Motor neuron (in vitro differentiated cells): ENCODE data around the gene ARHGEF37. TPM values are rescaled to one million over a fixed set of nuclear protein-coding genes. Genes with fewer than 3 reads are reported as not detected.
A peak's percentile ranks its signal among the peaks of the same experiment; 100 is the strongest.
"Not testable (repeated sequence)": the region's sequence is repeated elsewhere in the genome, so short reads cannot be mapped to it uniquely, and the experiment has no call there.

Source experiments
- ATAC-seq, 8 experiments: fragments of 200-7000 bp; cut with Tn5 transposase; replicated peaks in 6 of 8; 2 replicates each; pipeline ENCODE4 v1.8.0; 2021; ENCODE audit warnings: mild to moderate bottlenecking in 8 of 8, moderate library complexity in 8 of 8
- H3K27ac ChIP-seq, 2 donors: fragments of 250-450 bp; sonication (Bioruptor Pico); 2 replicates each; pipeline ENCODE4 v1.9.0; 2021; ENCODE audit warnings: antibody characterized with exemption in 2 of 2, mild to moderate bottlenecking in 2 of 2, moderate library complexity in 1 of 2
- H3K4me1 ChIP-seq, 2 donors: fragments of 250-450 bp; sonication (Bioruptor Pico); replicated peaks in 1 of 2; 2 replicates each; pipeline ENCODE4 v1.6.1; 2021; ENCODE audit warnings: antibody characterized with exemption in 2 of 2, mild to moderate bottlenecking in 2 of 2, moderate library complexity in 1 of 2
- H3K4me3 ChIP-seq, 5 donors: fragments of 250-450 bp; sonication (Bioruptor Pico); 2 replicates each; pipeline ENCODE4 v1.9.0; 2021; ENCODE audit warnings: antibody characterized with exemption in 5 of 5, mild to moderate bottlenecking in 5 of 5, moderate library complexity in 4 of 5
- WGBS, 10 experiments: fragments of 450-650 bp; shearing (Covaris generic); methylation state at CpG; one replicate each; pipeline ENCODE4 v1.0.0; 2022; 5-methylcytosine and 5-hydroxymethylcytosine counted together
- in situ Hi-C, 9 experiments: fragments of 400-800 bp; cut with MboI; loops; one replicate each; pipeline ENCODE4 v1.15.0; 2021; ENCODE audit warnings: low sequenced_read_pairs in 9 of 9, low pct_unique_long_range_greater_than_20kb in 2 of 9; ENCODE audit not compliant: unreplicated experiment in 9 of 9
- total RNA-seq, 8 experiments: library from RNA; unstranded; fragments of 300-600 nt; gene quantifications; 2 replicates each; pipeline versions ENCODE4 v1.2.3 to v1.2.4, GENCODE V29; 2022

Gene ARHGEF37
- total RNA-seq, 8 experiments from 2014 or later: 0.42 to 11.5 (median 1.4) TPM

DNA sequence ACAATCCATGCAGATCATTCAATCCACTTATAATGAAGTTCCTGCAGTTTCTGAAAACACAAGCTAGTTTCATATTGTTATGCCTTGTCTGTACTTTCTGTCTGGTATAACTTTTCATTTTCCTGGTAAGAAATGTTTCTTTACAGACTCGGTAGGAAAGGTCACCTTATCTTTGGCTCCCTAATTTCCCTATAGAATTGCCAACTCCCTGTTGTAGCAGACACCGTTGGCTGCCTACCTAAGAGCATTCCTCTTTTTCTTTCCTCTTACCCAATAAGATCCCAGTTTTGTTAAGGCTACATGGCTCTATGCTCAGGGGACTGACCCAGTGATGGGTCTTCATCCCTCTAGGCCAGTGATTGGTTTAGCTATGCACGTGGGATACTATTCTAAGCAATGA lies 6.2 kb upstream of the ARHGEF37 start:
- in situ Hi-C loops: no loop called here

DNA sequence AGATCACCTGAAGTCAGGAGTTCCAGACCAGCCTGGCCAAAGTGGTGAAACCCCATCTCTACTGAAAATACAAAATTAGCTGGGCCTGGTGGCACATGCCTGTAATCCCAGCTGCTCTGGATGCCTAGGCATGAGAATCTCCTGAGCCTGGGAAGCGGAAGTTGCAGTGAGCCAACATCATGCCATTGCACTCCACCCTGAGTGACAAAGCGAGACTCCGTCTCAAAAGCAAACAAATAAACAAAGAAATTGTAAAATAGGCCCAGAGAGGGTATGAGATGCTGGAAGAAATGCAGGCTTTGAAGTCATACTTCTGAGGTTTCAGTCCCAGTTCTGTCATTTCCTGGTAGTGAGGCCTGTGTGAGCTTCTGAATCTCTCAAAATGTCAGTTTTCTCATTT lies 5.3 kb upstream of the ARHGEF37 start:
- WGBS, 10 experiments: 85 to 96% (median 89%) methylated on average over 3 of the region's 3 CpGs; no CpG with 5 or more reads in 7 of the 10 experiments
- ATAC-seq: no peak
- in situ Hi-C loops: no loop called here
- no peak overlapping the region for H3K27ac ChIP-seq
- H3K4me3 ChIP-seq: no peak overlapping the region
- no peaks in the 10 kb centered on the region for H3K4me1 ChIP-seq

More for the DNA sequence above, 6.2 kb upstream of the ARHGEF37 start:
- no peak for ATAC-seq
- no peaks in the 10 kb centered on the region for H3K4me1 ChIP-seq
- no peak overlapping the region for H3K27ac ChIP-seq
- 30 to 93% (median 67%) methylated on average over 1 to 3 of the region's 3 CpGs; no CpG with 5 or more reads in 1 of the 10 experiments for WGBS, 10 experiments
- no peak overlapping the region for H3K4me3 ChIP-seq

DNA sequence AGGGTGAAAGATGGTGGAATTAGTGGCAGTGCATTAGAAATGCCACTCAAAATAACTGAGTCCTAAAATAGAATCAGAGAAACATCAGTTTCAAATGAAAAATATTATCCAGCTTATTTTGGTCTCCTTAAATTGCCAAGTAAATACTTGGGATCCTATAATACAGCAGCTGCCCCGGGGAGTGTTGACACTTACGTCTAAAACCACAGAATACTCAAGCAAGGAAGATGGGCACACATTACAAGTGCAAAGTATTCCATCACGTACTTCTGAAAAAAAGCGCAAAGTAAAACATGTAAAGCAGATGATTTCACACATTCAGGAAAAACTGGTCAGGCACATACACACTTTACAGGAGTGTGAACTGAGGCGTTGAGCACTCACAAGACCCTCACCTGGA lies 2.4 kb upstream of the ARHGEF37 start:
- H3K4me1 ChIP-seq: no peaks in the 10 kb centered on the region
- no peak overlapping the region for H3K4me3 ChIP-seq
- no peak overlapping the region for H3K27ac ChIP-seq
- in situ Hi-C loops: no loop called here
- no peak for ATAC-seq
- 35 to 89% (median 67%) methylated on average over 2 to 5 of the region's 5 CpGs; no CpG with 5 or more reads in 2 of the 10 experiments for WGBS, 10 experiments

DNA sequence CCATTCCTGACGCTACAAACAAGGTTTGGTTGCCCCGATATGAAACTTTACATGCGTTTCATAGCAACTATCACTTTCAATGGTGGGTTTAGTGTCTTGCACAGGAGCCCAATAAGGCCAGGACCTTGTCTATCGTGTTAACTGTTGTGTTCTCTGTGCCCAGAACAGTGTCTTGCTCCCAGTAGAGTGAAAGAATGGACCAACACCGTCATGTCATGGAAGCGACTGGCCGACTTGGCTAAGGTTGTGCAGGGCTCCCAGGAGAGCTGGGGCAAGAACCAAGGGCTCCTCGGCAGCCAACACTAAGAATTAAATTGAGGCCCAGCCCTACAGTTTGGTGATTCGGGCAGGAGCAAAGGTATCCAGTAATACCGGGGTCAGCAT lies 498 bp upstream of the ARHGEF37 start:
- 26 to 100% (median 67%) methylated on average over 1 to 6 of the region's 10 CpGs; no CpG with 5 or more reads in 1 of the 10 experiments for WGBS, 10 experiments

DNA sequence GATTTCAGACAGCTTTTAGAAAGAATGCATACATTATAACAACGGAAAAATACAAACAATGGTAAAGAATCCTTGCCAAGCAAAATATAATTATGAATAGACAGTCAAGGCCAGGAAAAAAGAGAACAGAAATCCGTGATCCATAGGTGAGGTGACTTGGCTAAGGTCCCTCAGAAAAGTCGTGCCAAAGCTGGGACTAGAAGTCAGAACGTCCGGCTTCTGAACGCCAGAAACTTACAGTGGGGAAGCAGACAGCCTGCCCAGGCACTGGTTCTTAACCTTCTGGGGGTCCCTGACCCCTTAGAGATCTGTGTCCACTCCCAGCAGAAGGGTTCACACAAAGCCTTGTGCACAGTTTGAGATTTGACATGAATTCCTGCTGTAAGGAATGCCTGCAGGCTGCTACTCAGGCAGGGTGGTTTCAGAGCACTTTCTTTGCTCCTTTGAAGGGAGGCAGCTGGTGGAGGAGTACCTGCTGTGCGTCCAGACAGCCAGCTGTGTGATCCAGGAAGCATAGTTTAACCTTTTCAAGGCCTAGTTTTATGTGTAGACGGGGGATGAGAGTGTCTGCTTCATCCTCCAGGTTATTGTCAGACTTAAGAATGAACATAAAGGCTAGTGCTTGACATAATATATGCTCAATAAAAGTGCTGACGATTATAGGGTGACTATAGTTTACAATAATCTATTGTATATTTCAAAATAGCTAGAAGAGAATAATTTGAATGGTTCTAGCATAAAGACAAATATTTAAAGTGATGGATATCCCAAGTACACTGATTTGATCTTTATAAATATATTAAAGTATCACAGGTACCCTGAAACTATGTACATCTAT lies 852 bp downstream of the ARHGEF37 start:
- in situ Hi-C loops: no loop called here
- 7 to 100% (median 60%) methylated on average over 1 to 7 of the region's 9 CpGs; no CpG with 5 or more reads in 1 of the 10 experiments for WGBS, 10 experiments

More for the DNA sequence above, 498 bp upstream of the ARHGEF37 start:
- Histone ChIP-seq H3K27ac (no peak overlapping the region), H3K4me1 (no peaks in the 10 kb centered on the region), H3K4me3 (peak overlapping the region; percentile 26 to 40 (median 32))
- ATAC-seq: peak in 4 of 8 experiments; percentile 35 to 55 (median 40)
- in situ Hi-C loops: no loop called here

DNA sequence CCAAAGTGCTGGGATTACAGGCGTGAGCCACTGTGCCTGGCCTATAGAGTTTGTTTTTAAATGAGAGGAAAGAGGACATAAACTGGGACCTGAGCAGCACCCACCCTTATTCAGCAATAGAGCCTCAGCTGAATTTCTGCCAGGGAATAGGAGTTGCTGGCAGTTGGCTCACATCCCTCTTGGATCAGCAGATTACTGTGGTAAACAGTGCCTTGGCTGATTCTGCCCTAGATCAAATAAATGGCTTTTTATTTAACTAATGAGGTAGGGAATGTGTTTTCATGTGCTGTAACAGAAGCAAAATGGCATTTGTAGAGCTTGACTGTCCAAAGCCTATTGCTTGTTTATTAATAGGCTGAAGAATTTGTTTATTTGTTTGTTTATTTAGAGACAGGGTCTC lies 2.1 kb downstream of the ARHGEF37 start:
- no peak overlapping the region for H3K4me3 ChIP-seq
- peak in 1 of 8 experiments; percentile 16 for ATAC-seq
- H3K27ac ChIP-seq: no peak overlapping the region
- in situ Hi-C loops: no loop called here
- no peaks in the 10 kb centered on the region for H3K4me1 ChIP-seq
- 75 to 100% methylated on average over 1 of the region's 1 CpG; no CpG with 5 or more reads in 8 of the 10 experiments for WGBS, 10 experiments

More for the DNA sequence above, 852 bp downstream of the ARHGEF37 start:
- H3K4me1 ChIP-seq: no peaks in the 10 kb centered on the region
- H3K4me3 ChIP-seq: no peak overlapping the region
- H3K27ac ChIP-seq: no peak overlapping the region
- no peak for ATAC-seq

DNA sequence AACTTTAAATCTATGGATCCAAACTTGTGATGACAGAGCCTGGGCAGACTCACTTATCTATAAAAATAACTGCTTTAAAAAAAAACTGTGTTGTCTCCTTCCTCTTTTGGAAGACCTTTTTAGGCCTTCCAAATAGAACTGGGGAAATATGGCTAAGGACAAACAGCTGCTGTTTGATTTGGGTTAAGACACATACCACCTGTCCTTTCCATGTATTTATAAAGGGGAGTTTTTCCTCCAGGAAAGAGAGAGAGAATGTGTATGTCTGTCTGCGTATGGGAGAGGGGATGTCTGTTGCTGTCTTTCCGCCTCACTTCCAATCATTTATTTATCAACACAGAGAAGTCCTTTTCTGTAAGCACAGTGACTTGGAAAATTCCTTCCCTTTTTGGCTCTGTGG lies 2.8 kb downstream of the ARHGEF37 start:
- Histone ChIP-seq H3K27ac (no peak overlapping the region), H3K4me1 (no peaks in the 10 kb centered on the region), H3K4me3 (no peak overlapping the region)
- 80 to 100% (median 93%) methylated on average over 1 to 2 of the region's 2 CpGs for WGBS, 10 experiments
- in situ Hi-C loops: no loop called here
- ATAC-seq: no peak

DNA sequence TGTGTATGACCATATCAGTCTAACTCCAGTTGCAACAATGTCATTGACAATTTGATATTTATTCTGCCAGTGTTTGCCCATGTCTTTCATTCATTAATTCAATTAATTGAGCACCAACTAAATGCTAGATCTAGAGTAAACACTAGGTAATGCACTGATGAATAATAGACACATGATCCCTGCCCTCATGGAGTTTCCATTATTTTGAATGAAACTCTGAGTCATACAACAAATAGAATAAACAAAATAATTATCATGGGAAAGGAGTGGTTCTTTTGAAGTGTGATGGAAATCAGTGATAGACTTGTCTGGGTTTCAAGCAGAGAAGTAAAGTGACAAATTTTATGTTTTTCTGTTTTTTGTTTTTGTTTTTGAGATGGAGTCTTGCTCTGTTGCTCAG lies 4.6 kb downstream of the ARHGEF37 start:
- ATAC-seq: no peak
- Histone ChIP-seq H3K4me1 (no peaks in the 10 kb centered on the region), H3K4me3 (no peak overlapping the region), H3K27ac (no peak overlapping the region)
- in situ Hi-C loops: no loop called here

DNA sequence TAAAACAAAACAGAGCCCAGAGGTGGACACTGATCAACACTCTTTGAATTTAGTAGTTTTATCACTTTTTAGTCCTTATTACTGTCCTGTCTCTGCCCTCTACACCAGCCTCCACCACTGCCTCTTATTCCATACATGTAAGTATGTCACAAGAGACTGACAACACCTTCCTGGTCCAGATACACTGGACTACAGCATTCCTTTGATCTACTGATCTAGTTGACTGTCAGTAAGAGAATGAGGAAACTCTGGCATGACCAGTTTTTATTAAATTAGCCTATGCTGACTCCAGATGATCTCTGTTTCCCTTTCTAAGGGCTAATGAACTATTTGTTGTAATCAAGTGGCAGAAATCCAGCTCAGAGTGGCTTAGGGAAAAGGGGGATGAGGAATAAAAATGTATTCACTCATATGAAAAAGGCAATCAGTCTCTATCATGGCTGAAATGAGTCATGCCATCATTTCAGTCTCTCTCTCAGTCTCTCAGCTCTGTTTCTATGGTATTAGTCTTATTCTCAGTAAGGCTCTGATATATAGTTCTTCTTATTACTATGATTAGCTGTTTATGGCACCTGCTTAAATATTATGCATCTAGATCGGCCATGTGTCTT lies 5.5 kb downstream of the ARHGEF37 start:
- ATAC-seq: peak in 5 of 8 experiments; percentile 33 to 85 (median 63)
- no peak overlapping the region for H3K27ac ChIP-seq
- 57 to 100% (median 80%) methylated on average over 1 of the region's 1 CpG; no CpG with 5 or more reads in 3 of the 10 experiments for WGBS, 10 experiments
- no peak overlapping the region for H3K4me3 ChIP-seq
- in situ Hi-C loops: no loop called here
- H3K4me1 ChIP-seq: no peaks in the 10 kb centered on the region

DNA sequence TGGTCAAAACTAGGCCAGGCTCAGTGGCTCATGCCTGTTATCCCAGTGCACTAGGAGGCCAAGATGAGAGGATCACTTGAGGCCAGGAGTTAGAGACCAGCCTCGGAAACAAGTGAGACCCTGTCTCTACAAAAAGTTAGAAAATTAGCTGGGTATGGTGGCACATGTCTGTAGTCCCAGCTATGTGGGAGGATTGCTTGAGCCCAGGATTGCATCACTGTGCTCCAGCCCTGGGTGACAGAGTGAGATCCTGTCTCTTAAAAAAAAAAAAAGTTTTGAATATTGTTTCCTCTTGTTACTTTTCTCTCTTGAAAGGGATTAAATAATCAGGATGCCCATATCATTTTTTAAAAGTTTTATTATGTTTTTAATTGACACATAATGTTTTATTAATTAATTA lies 7.6 kb downstream of the ARHGEF37 start:
- H3K4me3 ChIP-seq: no peak overlapping the region
- 63 to 100% (median 100%) methylated on average over 1 of the region's 1 CpG; no CpG with 5 or more reads in 5 of the 10 experiments for WGBS, 10 experiments
- H3K27ac ChIP-seq: no peak overlapping the region
- H3K4me1 ChIP-seq: no peaks in the 10 kb centered on the region
- no peak for ATAC-seq
- in situ Hi-C loops: no loop called here

DNA sequence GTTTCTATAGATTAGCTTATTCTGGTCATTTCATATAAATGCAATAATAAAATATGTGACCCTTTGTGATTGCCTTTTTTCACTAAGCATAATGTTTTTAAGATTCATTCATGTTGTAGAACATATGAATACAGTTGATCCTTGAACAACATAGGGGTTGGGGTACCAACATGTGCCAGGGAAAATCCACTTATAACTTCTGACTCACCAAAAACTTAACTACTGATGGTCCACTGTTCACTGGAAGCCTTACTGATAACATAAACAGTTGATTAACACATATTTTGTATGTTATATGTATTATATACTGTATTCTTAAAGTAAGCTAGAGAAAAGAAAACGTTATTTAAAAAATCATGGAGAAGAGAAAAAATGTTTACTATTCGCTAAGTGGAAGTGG lies 12.1 kb downstream of the ARHGEF37 start:
- Histone ChIP-seq H3K27ac (no peak overlapping the region), H3K4me1 (no peaks in the 10 kb centered on the region), H3K4me3 (no peak overlapping the region)
- WGBS, 10 experiments: 31 to 100% (median 54%) methylated on average over 1 to 2 of the region's 2 CpGs; no CpG with 5 or more reads in 2 of the 10 experiments
- ATAC-seq: no peak
- in situ Hi-C loops: no loop called here

DNA sequence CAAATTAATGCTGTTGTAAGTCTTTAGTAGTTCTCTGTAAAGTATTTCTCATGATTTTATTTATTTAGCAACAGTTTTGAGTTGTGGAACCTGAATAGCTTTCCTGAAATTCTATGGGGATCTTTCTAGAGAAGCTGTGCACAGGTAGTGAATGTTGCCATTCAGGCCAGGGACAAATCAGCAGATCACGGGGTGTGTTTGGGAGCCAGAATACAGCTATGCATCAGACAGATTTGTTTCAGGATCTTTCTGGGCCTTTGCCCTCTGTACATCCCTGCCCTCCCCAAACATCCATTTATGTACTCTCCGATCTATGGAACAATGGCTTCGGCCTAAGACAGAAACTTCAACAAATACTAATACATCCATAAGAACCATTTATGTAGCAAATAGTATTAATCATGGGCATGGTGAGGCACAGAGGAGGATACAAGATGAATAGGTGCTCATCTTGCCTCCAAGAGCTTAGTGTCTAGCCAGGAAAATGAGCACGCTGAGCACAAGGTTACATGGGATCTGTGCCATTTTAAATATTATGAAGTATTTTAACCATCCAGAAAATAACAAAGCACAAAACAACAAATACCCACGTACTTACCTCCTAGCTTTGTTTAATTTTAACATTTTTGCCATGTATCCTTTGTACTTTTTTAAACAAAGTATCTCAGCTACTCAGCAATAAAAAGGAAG lies 13.1 kb downstream of the ARHGEF37 start:
- ATAC-seq: no peak
- 46 to 100% (median 82%) methylated on average over 1 to 5 of the region's 5 CpGs; no CpG with 5 or more reads in 1 of the 10 experiments for WGBS, 10 experiments
- Histone ChIP-seq H3K4me1 (no peaks in the 10 kb centered on the region), H3K4me3 (no peak overlapping the region), H3K27ac (no peak overlapping the region)
- in situ Hi-C loops: no loop called here

DNA sequence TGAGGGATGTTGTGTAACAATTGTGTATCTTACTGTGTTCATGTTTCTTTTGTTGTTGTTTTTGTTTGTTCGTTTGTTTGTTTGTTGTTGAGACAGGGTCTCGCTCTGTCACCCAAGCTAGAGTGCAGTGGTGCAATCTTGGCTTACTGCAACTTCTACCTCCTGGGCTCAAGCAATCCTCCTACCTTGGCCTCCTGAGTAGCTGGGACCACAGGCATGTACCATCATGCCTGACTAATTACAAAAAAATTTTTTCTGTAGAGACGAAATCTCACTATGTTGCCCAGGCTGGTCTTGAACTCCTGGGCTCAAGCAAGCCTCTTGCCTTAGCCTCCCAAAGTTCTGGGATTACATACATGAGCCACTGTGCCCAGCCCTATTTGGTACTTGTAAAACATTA lies 13.8 kb downstream of the ARHGEF37 start:
- ATAC-seq, in situ Hi-C loops, H3K4me3 ChIP-seq, H3K4me1 ChIP-seq, H3K27ac ChIP-seq: not testable (repeated sequence)
- WGBS, 10 experiments: 41 to 96% (median 79%) methylated on average over 1 to 3 of the region's 3 CpGs; no CpG with 5 or more reads in 1 of the 10 experiments
